CD4-positive, alpha-beta T cell treated with Interleukin-6 at 100 ng/mL for 8 hours (primary cell): ENCODE results near the gene RGS13.
"Not testable (repeated sequence)": the region's sequence is repeated elsewhere in the genome, so short reads cannot be mapped to it uniquely, and the experiment has no call there.

Experiments
- DNase-seq: peaks from one replicate; pipeline ENCODE4 v3.0.0-alpha.2; 2020; ENCODE audit warnings: mixed read lengths, low spot score

Gene RGS13

DNA sequence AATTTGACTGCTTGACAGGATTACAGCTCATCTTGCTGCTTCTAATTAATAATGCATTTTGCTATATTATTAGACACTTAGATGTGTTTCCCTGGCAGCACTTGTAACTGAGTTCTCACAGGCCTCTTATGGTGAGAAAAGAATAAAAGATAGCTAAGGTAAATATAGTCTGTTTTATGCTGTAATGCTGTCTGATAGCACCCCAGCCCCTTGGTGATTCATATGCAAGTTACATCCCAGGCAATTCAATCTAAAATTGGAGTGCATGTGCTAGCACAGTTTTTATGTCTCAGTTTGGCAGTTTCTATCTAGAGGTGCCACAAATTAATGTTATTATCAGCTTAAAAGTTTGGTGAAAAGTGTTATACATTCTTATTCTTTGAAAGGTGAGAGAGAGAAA is 42.2 kb downstream of the RGS13 start:
- DNase-seq: no peak

DNA sequence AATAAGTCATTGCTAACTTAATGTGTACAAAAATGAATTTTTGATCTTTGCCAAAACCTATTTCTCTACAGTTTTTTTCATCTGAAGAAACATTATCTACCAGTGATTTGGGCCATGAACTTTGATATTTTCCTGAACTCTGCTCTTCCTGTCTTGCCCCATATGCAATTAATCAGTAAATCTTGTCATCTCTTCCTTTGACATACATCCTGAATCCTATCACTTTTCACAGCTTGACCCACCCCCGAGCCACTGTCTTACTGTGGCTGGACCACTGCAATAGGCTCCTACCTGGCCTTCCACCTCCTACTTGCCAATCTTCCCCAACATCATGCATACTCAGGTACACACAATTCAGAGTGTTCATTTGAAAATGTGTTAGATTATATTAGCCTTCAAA is 46.4 kb downstream of the RGS13 start:
- DNase-seq: no peak

DNA sequence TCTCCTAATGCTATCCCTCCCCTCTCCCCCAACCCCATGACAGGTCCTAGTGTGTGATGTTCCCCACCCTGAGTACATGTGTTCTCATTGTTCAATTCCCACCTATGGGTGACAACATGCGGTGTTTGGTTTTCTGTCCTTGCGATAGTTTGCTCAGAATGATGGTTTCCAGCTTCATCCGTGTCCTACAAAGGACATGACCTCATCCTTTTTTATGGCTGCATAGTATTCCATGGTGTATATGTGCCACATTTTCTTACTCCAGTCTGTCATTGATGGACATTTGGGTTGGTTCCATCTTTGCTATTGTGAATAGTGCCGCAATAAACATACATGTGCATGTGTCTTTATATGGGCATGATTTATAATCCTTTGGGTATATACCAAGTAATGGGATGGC is 47.1 kb downstream of the RGS13 start:
- not testable (repeated sequence) for DNase-seq

DNA sequence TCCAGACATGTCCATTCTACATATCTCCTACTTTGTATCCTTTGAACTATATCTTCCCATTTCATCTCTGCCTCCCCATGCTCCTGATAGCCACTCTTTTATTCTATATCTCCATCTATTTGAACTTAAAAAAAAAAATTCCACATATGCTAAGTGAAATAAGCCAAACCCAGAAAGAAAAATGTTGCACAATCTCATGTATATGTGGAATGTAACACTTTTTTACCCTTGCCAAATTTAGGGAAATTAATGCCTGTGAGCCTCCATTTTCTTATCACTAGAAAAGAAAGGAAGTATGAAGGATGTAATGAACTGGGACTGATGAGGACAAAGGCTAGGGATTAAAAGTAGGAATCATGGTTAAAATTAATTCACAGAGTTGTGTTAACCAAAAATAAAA is 53.5 kb downstream of the RGS13 start:
- no peak for DNase-seq

DNA sequence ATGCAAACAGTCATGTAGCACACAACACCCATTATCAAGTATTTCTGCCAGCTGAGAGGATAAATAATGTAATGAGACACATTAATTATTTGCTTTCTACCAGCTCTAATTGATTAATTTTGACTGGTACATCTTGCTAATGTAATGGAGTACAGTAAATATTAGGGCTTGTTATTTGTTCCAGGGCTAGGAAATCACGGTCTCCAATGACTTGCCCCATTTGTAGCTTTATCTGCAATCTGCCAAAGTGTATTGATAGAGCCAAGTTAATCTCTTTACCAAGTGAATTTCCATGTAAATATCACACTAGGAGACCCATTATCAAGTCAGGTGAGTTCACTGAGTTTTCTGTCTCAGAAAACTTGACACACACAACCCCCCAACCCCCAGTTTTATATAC is 55.1 kb downstream of the RGS13 start:
- no peak for DNase-seq

DNA sequence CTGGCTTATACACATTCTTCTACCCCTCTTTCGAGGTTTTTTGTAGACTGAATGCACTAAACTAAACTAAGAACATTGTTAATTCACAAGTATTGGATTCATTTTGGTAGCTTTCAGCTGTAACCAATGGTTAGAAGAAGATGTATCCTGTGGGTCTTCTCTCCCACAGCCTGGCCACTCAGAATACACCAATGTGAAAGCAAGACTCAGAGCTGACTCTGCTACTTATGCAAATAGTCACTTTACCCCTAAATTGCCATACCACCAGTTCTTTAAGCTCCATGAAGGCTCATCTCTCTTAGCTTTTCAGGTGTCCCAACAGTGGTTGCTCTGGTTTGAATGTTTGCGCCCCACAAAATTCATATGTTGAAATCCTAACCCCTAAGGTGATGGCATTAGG is 60.1 kb downstream of the RGS13 start:
- DNase-seq: no peak

DNA sequence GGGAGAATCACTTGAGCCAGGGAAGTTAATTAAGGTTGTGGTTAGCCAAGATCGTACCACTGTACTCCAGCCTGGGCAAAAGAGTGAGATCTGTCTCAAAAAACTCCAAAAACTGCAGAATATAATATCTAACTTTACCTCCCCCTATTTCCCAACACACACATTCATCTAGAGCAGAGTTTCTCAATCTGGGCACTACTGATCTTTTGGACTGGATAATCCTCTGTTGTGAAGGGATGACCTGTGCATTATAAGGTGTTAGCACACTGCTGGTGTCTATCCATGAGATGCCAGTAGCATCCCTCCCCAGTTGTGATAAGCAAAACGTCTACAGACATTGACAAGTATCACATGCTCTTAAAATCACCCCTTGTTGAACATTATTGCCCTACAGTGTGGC is 61.8 kb downstream of the RGS13 start:
- DNase-seq: no peak

DNA sequence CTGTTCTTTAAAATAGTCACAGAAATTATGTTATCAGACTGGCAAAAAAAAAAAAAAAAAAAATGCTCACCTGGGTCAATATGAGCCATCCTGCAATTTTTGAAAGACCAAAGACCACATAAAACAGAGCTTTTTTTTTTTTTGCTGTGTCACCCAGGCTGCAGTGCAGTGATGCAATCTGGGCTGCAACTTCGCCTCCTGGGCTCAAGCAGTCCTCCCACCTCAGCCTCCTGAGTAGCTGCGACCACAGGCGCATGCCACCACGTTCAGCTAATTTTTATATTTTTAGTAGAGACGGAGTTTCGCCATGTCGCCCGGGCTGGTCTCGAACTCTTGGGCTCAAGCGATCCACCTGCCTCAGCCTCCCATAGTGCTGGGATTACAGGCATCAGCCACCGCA is 62.8 kb downstream of the RGS13 start:
- no peak for DNase-seq

DNA sequence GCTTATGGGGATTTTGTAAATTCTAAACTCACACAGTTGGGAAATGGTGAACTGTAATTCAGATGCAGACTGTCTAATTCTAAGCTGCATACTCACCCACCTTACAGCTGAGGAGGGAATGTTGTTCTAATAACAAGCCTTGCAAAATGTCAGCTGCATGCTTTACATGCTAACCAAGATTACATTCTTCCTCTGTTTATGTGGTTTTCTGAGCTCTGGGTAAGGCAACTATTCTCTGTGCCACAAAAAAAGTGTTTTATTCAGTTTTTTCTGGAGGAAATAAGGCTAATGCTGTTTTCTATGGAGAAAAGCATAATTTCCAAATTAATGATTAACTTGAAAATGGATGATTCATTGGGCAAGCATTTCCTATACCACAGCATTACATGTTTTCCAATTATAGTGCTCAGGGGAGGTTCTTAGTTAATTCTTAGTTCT is 64.9 kb downstream of the RGS13 start:
- DNase-seq: no peak

DNA sequence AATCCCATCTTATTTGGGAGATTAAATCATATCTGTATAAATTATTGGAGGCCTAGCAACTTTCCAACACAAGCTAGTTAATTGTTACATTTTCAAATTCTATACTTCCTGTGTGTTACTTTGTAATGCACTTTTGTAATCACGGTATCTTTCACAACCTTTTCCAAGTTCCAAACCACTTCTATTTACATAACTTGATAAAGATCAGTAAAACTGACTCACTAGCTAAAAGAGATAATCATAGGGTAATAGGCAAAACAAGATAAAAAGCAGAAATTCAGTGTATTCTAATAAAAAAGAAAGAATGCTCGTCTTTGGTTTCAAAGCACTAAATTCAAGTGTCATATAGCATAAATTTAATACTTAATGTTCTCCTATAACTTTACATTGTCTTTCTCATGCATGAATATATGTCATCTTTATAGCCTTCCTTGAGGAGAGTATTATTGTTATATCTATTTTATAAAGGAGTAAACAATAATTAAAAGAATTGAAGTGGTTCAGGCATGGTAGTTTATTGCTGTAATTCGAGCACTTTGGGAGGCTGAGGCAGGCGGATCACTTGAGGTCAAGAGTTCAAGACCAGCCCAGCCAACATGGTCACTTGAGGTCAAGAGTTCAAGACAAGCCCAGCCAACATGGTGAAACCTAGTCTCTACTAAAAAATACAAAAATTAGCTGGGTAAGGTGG is 66.4 kb downstream of the RGS13 start:
- no peak for DNase-seq

DNA sequence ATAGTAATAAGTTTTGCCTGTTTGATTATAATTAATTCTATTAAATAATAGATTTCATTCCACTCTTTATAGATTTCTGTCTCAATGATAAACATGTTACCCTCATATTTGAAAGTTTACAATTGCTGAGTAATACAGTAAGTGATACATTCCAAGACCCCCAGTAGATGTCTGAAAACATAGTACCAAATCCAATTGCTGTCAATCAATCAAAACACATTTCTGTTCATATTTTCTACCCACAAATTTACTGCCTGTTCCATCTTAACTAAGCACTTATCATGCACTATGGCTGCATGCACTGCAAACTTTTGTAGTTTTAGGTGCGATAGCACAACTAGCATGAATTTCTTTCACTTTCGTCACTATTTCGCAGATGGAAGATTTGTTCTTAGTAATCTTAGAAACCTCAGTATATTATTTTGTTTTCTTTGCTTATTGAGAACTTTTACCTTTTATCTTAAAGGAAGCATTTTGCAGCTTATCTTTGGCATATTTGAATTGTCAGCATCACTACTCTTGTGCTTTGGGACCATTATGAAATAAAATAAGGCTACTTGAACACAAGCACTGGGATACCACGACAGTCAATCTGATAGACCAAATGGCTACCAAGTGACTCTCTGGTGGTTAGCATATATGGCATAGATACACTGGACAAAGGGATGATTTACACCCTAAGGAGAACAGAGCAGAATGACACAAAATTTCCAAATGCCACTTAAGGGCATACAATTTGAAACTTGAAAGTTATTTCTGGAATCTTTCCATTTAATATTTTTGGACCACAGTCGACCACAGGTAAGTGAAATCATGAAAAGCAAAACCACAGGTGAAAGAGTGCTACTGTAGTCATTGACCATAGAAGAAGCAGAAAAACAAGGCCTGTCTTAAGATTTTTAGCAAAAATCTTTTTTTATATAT is 67.6 kb downstream of the RGS13 start:
- no peak for DNase-seq

DNA sequence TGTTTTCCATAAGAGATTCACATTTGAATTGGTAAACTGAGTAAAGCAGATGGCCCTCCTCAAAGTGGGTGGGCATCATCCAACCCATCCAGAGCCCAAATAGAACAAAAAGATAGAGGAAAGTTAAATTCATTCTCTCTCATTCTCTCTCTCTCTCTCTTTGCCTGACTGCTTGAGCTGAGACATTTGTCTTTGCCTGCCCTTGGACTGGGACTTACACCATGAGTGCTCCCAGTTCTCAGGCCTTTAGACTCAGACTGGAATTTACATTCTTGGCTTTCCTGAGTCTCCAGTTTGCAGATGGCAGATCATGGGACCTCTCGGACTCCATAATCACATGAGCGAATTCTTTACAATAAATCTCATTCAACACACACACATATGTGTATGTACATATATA is 69.6 kb downstream of the RGS13 start:
- DNase-seq: no peak

DNA sequence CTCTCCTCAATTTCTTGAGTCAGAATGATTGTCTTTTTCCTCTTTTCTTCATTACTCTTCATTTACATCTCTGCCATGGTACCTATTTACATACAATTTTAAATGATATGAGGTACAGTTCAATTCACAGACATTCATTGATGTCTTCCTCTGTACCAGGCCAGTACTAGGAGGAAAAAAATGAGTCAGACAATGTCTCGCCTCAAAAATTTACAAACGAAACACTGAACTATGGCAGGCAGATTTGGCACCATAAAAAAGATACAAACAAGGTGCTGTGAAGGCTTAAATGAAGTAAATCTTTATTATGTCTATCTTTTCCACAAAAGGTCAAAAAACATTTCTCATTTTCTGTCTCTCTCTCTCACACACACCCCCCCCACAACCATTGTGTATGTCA is 71.0 kb downstream of the RGS13 start:
- no peak for DNase-seq

DNA sequence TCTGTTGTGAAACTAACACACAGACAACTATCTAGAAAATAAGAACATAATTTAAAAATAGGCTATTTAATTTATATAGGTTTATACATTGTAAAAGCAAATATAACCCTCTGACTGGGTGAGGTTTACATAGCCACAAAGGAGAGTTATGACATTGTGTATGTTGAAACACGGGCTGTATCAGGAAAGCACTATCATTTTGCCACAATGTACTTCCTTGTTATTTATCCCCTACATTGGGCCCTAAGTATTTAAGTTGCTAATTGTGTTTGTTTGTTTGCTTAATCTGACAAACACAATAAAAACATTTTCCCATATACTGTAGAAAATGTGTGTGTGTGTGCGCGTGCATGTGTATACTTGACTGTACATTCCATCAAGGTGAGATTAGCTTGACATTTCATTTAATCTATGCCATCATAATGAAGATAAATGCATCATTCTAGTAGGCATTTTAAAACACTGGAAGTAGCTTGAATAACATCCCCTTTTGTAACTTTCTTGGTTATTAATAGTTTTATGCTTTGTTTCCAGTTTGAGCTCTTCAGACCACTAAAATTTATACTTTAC is 72.1 kb downstream of the RGS13 start:
- no peak for DNase-seq

DNA sequence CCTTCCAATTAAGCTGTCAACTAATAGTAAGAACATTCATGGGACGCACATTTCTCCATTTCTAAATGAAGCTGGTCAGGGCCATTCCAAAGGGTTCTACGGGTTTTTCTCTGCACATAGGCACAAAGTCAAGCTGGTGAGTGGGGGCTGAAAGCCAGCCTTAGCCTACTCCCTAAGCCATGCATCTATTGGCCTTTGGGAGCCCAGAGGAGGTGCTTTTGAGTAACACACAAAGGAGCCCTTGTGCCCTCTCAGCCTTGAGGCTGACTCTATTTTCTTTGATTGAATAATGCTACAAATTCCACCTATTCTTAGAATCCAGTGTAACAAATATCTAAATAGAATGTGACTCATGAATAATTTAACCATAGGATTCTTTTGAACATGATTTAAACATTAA is 73.6 kb downstream of the RGS13 start:
- no peak for DNase-seq
